ENCODE measurements around the gene PIPOX.
A peak's percentile ranks its signal among the peaks of the same experiment; 100 is the strongest.

Gene PIPOX

DNA sequence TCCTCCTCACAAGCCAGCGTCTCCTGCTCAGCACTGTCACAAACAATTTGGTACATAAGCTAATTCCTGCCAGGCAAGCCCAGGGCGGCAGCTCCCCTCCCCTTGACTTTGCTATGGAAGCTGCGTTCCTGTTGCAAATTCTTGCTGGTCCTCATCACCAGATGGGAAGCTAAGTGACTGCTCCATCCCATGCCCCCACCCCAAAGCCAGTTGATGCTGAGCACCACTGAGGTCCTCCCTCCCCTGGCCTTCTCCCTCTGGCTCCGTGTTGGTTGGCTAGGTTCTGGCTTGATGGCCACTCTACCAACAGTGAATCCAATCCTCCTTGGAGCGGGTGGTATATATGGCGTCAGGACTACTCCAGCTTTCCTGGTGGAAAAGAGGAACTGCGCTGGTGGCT, 34.4 kb downstream of the PIPOX start:
- Histone ChIP-seq H3K9me3 (ENCODE audit: low read depth, low read length) (no peaks in the 10 kb centered on the region), H3K4me3 (no peak overlapping the region), H3K27ac (no peak overlapping the region), H3K9ac (ENCODE audit: insufficient read length) (no peak overlapping the region), H3K36me3 (ENCODE audit: insufficient read depth, low read length) (no peaks in the 10 kb centered on the region)
- DNase-seq (ENCODE audit: low read depth, low spot score): no peak
- no peak for TF ChIP-seq EZH2 (IDR thresholded peaks at IDR 0.05)

DNA sequence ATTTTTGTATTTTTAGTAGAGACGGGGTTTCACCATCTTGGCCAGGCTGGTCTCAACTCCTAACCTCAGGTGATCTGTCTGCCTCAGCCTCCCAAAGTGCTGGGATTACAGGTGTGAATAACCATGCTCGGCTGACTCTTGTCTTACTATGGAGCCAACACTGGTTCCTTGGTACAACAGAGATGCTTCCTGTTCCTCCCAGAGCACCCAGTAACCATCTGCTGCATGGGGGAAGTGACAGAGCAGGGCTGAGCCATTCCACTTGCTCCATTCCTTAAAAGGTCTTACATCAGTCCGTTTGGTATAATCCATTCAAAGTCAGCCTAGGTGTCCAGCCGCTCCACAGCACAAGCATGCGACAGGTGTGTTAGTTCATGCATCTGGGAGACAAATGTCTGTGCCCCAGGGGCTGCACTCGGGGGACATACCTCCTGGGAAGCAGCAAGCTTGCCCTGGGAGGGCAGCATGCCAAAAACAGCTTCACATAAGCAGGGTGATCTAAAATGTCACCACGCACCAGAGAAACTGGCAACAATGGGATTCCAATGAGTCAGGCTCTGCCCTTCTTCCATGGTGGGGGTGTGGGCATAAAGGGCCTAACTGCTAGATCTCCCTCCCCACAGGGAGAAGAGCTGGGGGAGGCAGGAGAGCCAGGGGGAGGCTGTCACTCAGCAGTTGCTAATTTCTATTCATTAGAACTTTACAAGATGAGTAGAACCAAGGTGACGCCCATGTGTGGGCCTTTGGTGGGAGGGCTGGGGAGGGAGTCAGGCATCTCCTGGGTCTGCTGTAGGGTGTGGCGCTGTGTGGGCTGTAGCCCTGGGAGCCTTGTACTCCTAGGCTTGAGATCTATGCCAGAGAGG, 35.5 kb downstream of the PIPOX start:
- H3K36me3 ChIP-seq (ENCODE audit: insufficient read depth, low read length): no peaks in the 10 kb centered on the region
- DNase-seq (ENCODE audit: low read depth, low spot score): no peak
- H3K9ac ChIP-seq (ENCODE audit: insufficient read length): no peak overlapping the region
- H3K4me3 ChIP-seq: no peak overlapping the region
- H3K27ac ChIP-seq: no peak overlapping the region
- no peak for TF ChIP-seq FOXP2 (optimal IDR thresholded peaks at IDR 0.05; ENCODE audit: control extremely low read depth, extremely low read length, insufficient read depth)
- TF ChIP-seq POLR2AphosphoS5 (IDR thresholded peaks at IDR 0.05; ENCODE audit: borderline replicate concordance, low read depth, low read length): no peak
- TF ChIP-seq EZH2 (IDR thresholded peaks at IDR 0.05): no peak
- no peaks in the 10 kb centered on the region for H3K9me3 ChIP-seq (ENCODE audit: low read depth, low read length)

DNA sequence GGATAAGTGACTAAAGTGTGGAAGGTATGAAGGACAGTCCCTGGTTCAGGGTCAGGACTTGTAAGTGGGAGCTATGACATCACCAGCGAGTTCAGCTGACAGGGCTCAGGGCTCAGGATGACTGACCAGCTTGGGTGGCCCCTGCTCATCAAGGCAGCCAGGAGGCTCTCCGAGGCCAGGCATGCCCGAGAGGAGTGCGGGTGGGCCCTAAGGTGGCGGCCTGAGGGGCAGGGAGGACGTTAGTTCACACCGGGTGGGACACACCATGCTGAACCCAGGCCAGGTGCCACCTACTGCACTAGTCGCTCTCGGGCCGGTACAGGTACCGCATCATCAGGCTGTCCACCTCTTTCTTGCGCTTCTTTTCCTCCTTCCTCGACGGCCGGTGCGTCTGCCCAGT, 36.5 kb downstream of the PIPOX start:
- Histone ChIP-seq H3K27ac (no peak overlapping the region), H3K9ac (ENCODE audit: insufficient read length) (no peak overlapping the region), H3K9me3 (ENCODE audit: low read depth, low read length) (no peaks in the 10 kb centered on the region), H3K4me3 (no peak overlapping the region), H3K36me3 (ENCODE audit: insufficient read depth, low read length) (no peaks in the 10 kb centered on the region)
- no peak for DNase-seq (ENCODE audit: low read depth, low spot score)
- TF ChIP-seq POLR2AphosphoS5 (IDR thresholded peaks at IDR 0.05; ENCODE audit: borderline replicate concordance, low read depth, low read length) (no peak), FOXP2 (optimal IDR thresholded peaks at IDR 0.05; ENCODE audit: control extremely low read depth, extremely low read length, insufficient read depth) (no peak), EZH2 (IDR thresholded peaks at IDR 0.05) (no peak)

DNA sequence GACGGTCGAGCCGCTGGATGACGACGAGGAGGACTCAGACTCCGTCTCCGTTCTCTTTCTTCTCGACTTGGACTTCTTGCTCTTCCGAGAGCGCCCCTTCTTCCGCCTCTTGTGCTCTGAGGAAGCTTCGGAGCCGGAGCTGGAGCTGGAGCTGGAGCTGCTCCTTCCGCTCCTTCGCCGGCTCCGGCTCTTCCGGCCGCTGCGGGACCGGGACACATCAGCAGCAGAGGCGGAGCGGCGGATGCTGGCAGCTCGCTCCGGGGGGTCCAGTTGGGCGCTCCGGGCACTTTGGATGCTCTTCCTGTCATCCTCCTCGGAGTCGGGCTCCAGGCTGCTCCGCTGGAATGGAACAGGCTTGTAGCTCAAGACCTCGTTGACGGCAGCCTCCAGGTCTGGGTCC, 36.9 kb downstream of the PIPOX start:
- Histone ChIP-seq H3K9me3 (ENCODE audit: low read depth, low read length) (no peaks in the 10 kb centered on the region), H3K36me3 (ENCODE audit: insufficient read depth, low read length) (no peaks in the 10 kb centered on the region), H3K4me3 (no peak overlapping the region), H3K27ac (no peak overlapping the region), H3K9ac (ENCODE audit: insufficient read length) (no peak overlapping the region)
- TF ChIP-seq EZH2 (IDR thresholded peaks at IDR 0.05) (no peak), POLR2AphosphoS5 (IDR thresholded peaks at IDR 0.05; ENCODE audit: borderline replicate concordance, low read depth, low read length) (no peak), FOXP2 (optimal IDR thresholded peaks at IDR 0.05; ENCODE audit: control extremely low read depth, extremely low read length, insufficient read depth) (no peak)
- DNase-seq (ENCODE audit: low read depth, low spot score): no peak

DNA sequence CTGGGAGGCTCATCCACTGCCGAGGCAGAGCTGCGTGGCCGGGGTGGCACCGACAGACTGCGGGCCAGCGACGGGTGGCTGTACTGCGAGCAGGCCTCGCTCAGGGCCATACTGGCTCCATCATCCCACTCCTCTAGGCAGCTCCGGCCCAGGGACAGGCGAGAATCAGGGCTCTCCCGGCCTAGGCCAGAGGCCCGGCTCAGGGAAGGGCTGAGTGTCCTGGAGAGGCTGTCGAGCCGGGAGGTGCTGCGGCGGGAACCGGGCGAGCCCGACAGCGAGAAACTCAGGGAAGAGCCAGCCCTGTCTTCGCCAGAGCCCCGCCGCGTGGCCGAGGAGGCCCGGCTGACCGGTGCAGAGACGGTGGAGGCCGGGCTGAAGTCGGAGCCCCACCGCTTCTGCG, 37.4 kb downstream of the PIPOX start:
- no peak overlapping the region for H3K27ac ChIP-seq
- H3K9me3 ChIP-seq (ENCODE audit: low read depth, low read length): no peaks in the 10 kb centered on the region
- no peak overlapping the region for H3K4me3 ChIP-seq
- no peaks in the 10 kb centered on the region for H3K36me3 ChIP-seq (ENCODE audit: insufficient read depth, low read length)
- no peak overlapping the region for H3K9ac ChIP-seq (ENCODE audit: insufficient read length)
- no peak for TF ChIP-seq EZH2 (IDR thresholded peaks at IDR 0.05)
- no peak for TF ChIP-seq POLR2AphosphoS5 (IDR thresholded peaks at IDR 0.05; ENCODE audit: borderline replicate concordance, low read depth, low read length)
- TF ChIP-seq FOXP2 (optimal IDR thresholded peaks at IDR 0.05; ENCODE audit: control extremely low read depth, extremely low read length, insufficient read depth): no peak
- no peak for DNase-seq (ENCODE audit: low read depth, low spot score)

DNA sequence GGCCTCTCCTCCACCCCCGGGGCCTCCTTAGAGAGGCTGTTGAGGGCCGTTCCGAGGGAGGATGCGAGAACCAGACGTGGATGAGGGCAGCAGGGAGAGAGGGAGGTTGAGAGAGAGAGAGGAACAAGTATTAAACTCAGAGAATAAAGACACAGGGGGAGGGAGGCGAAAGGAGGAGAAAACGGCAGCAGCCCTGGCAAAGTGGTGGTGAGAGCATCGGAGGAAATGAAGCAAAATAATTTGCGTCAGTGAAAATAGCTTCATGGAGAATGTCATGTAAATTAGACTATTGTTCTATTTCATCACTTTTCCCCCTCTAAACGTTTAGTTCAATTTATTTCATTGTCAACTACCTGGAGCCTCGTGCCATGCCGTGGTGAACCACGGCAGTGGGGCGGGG, 38.0 kb downstream of the PIPOX start:
- TF ChIP-seq POLR2AphosphoS5 (IDR thresholded peaks at IDR 0.05; ENCODE audit: borderline replicate concordance, low read depth, low read length) (no peak), FOXP2 (optimal IDR thresholded peaks at IDR 0.05; ENCODE audit: control extremely low read depth, extremely low read length, insufficient read depth) (no peak), EZH2 (IDR thresholded peaks at IDR 0.05) (no peak)
- H3K36me3 ChIP-seq (ENCODE audit: insufficient read depth, low read length): no peaks in the 10 kb centered on the region
- H3K4me3 ChIP-seq: no peak overlapping the region
- H3K27ac ChIP-seq: no peak overlapping the region
- H3K9ac ChIP-seq (ENCODE audit: insufficient read length): no peak overlapping the region
- DNase-seq (ENCODE audit: low read depth, low spot score): no peak
- no peaks in the 10 kb centered on the region for H3K9me3 ChIP-seq (ENCODE audit: low read depth, low read length)

DNA sequence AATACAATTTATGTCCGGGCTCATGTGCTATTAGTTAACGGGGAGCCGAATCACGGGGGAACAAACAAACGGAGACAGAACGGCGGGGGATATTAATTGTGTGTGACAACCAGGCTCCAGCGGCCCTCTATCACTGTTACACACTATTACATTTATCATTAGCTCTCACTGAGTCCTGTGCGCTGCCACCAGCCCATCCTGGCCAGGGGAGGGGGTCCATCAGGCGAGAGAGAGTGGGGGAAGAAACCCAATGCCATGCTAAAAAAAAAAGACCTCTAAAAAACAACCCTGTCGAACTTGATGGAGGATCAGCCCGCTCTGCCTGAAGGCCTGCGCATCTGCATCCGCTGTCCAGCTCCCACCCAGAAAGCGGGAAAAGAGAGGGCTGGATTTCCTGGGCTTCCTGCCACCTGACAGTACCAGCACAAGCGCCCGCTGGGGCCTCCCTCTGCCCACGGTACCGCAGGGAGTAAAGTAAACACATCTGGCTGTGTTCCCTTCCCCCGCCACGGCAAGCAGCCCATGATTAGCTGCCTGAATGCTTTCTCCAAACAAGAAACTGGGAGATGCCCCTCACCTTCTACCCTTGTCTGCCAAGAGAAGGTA, 41.7 kb downstream of the PIPOX start:
- peak; percentile 18 for DNase-seq (ENCODE audit: low read depth, low spot score)
- peak overlapping the region; percentile 57 for H3K9ac ChIP-seq (ENCODE audit: insufficient read length)
- no peaks in the 10 kb centered on the region for H3K9me3 ChIP-seq (ENCODE audit: low read depth, low read length)
- TF ChIP-seq EZH2 (IDR thresholded peaks at IDR 0.05) (no peak), FOXP2 (optimal IDR thresholded peaks at IDR 0.05; ENCODE audit: control extremely low read depth, extremely low read length, insufficient read depth) (peak; percentile 93)
- peak overlapping the region; percentile 81 for H3K27ac ChIP-seq
- H3K4me3 ChIP-seq: peak overlapping the region; percentile 38; the same call in 1 of the 2 replicates
- no peaks in the 10 kb centered on the region for H3K36me3 ChIP-seq (ENCODE audit: insufficient read depth, low read length)

DNA sequence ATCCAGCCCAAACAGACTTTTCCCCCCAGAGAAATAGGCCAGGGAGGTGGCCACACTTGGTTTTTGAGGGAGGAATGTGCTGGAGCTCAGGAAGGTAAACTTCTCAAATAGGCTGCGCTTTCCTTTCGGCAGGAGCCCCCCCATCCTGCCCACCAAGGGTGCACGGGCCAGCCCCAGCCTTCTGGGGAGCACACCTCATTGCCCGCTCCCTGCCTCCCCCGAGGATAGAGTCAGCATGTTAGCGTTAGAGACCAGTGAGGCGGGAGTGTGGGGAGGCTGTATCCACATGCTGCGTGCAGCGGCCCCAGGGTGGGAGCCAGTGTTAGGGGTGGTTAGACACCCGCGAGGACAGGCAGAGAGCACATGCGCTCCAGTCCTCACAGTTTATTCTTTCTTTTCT, 42.3 kb downstream of the PIPOX start:
- TF ChIP-seq FOXP2 (optimal IDR thresholded peaks at IDR 0.05; ENCODE audit: control extremely low read depth, extremely low read length, insufficient read depth) (no peak), POLR2AphosphoS5 (IDR thresholded peaks at IDR 0.05; ENCODE audit: borderline replicate concordance, low read depth, low read length) (no peak), EZH2 (IDR thresholded peaks at IDR 0.05) (no peak)
- no peak for DNase-seq (ENCODE audit: low read depth, low spot score)
- peak overlapping the region; percentile 81 for H3K27ac ChIP-seq
- H3K9me3 ChIP-seq (ENCODE audit: low read depth, low read length): no peaks in the 10 kb centered on the region
- H3K36me3 ChIP-seq (ENCODE audit: insufficient read depth, low read length): no peaks in the 10 kb centered on the region
- H3K4me3 ChIP-seq: peak overlapping the region; percentile 38; the same call in 1 of the 2 replicates
- peak overlapping the region; percentile 57 for H3K9ac ChIP-seq (ENCODE audit: insufficient read length)

Measured in SK-N-MC (cell line).